Endothelial cell of umbilical vein (primary cell): ENCODE results near the gene SAMD5. TPM values are rescaled to one million over a fixed set of nuclear protein-coding genes. Genes with fewer than 3 reads are reported as not detected.

ENCODE experiments used
- BruUV-seq: library from RNA; stranded (reverse); fragments of 400-500 nt; replicated peaks from 2 replicates; lab custom pipeline; 2021; lab: Mats Ljungman, UMichigan
- CTCF ChIA-PET: fragments of 300-600, 350-600 bp; sonication (Branson Sonifier 250); formaldehyde crosslinking; loops from one replicate; lab custom pipeline; 2021; ENCODE audit warnings: antibody characterized with exemption, inconsistent platforms; lab: Charles Lee
- POLR2A ChIA-PET: fragments of 300-600, 350-600 bp; sonication (Branson Sonifier 250); formaldehyde crosslinking; loops from one replicate; lab custom pipeline; 2021; ENCODE audit warnings: antibody characterized with exemption, inconsistent platforms; lab: Charles Lee
- DNase-seq: peaks from one replicate; pipeline ENCODE4 v3.0.0-alpha.2; 2011; ENCODE audit warnings: low read depth, low spot score
- FAIRE-seq: peaks from 2 replicates; lab custom pipeline; 2011; peaks lifted over from hg19 to GRCh38; lab: Jason Lieb, UNC
- H2AFZ ChIP-seq: 2 replicates; pipeline ENCODE4 v1.6.0; 2012; ENCODE audit warnings: low read depth, low read length, control low read depth, inconsistent platforms
- H3K27ac ChIP-seq: 2 replicates; pipeline ENCODE4 v1.5.1; 2011; ENCODE audit warnings: low read depth, mild to moderate bottlenecking, control low read depth, low read length, moderate library complexity; ENCODE audit not compliant: insufficient read depth
- H3K27me3 ChIP-seq, 2 experiments: 2 replicates each; pipeline versions ENCODE4 v1.6.0 to v1.6.1; 2011; ENCODE audit warnings: low read length in 2 of 2, mixed read lengths in 1 of 2; ENCODE audit not compliant: control insufficient read depth in 2 of 2, insufficient read depth in 2 of 2
- H3K36me3 ChIP-seq, 2 experiments: 2 replicates in 1 of 2; 3 replicates in 1 of 2; pipeline ENCODE4 v1.5.1; 2011; ENCODE audit warnings: low read length in 2 of 2, mild to moderate bottlenecking in 1 of 2, moderate library complexity in 1 of 2; ENCODE audit not compliant: control insufficient read depth in 2 of 2, insufficient read depth in 2 of 2; ENCODE audit errors: extremely low read depth in 1 of 2
- H3K4me1 ChIP-seq: 3 replicates; pipeline ENCODE4 v1.5.1; 2011; ENCODE audit warnings: mild to moderate bottlenecking, low read length; ENCODE audit not compliant: control insufficient read depth, insufficient read depth; ENCODE audit errors: extremely low read depth
- H3K4me2 ChIP-seq: 2 replicates; pipeline ENCODE4 v1.6.1; 2011; ENCODE audit warnings: low read length, control low read depth, mixed read lengths; ENCODE audit not compliant: insufficient read depth
- H3K4me3 ChIP-seq, 3 experiments: fragments of 200-600 bp in 1 of 3; sonication (generic), shearing (Covaris generic) in 1 of 3; replicated peaks in 1 of 3; 2 replicates each; pipeline ENCODE4 v1.5.1; 2011 to 2016; ENCODE audit warnings: control low read depth in 3 of 3, low read length in 3 of 3, mild to moderate bottlenecking in 2 of 3, inconsistent platforms in 1 of 3, low read depth in 1 of 3, moderate library complexity in 1 of 3; ENCODE audit not compliant: insufficient read depth in 1 of 3
- H3K79me2 ChIP-seq: 2 replicates; pipeline ENCODE4 v1.6.0; 2012; ENCODE audit warnings: low read length, inconsistent platforms; ENCODE audit not compliant: control insufficient read depth, insufficient read depth
- H3K9ac ChIP-seq: replicated peaks from 2 replicates; pipeline ENCODE3; 2011; ENCODE audit warnings: low read length, control low read depth; ENCODE audit not compliant: insufficient read depth; ENCODE audit errors: extremely low read depth
- H3K9me1 ChIP-seq: replicated peaks from 3 replicates; pipeline ENCODE4 v1.6.0; 2011; ENCODE audit warnings: mild to moderate bottlenecking, low read length; ENCODE audit not compliant: control insufficient read depth, insufficient read depth; ENCODE audit errors: extremely low read depth
- H3K9me3 ChIP-seq: replicated peaks from 2 replicates; pipeline ENCODE4 v1.5.1; 2012; ENCODE audit warnings: low read length, inconsistent platforms; ENCODE audit not compliant: control insufficient read depth, insufficient read depth
- H4K20me1 ChIP-seq: replicated peaks from 2 replicates; pipeline ENCODE3; 2011; ENCODE audit warnings: mild to moderate bottlenecking, low read length; ENCODE audit not compliant: control insufficient read depth, insufficient read depth; ENCODE audit errors: extremely low read depth
- EZH2 ChIP-seq: IDR thresholded peaks from 2 replicates; pipeline ENCODE4 v1.6.1; 2012; ENCODE audit warnings: borderline replicate concordance, low read depth, mild to moderate bottlenecking, moderate library complexity, low read length, inconsistent platforms; ENCODE audit not compliant: severe bottlenecking
- FOS ChIP-seq: IDR thresholded peaks from 2 replicates; pipeline ENCODE4 v1.6.1; 2011; ENCODE audit warnings: mild to moderate bottlenecking, low read length, moderate library complexity, borderline replicate concordance; ENCODE audit not compliant: insufficient read depth
- GATA2 ChIP-seq: IDR thresholded peaks from 2 replicates; pipeline ENCODE4 v1.7.0; 2011; ENCODE audit warnings: low read depth, mild to moderate bottlenecking, moderate library complexity, mixed read lengths, low read length; ENCODE audit not compliant: insufficient read length, insufficient read depth
- JUN ChIP-seq: IDR thresholded peaks from 2 replicates; pipeline ENCODE4 v1.6.1; 2011; ENCODE audit warnings: borderline replicate concordance, low read depth; ENCODE audit not compliant: insufficient read length, insufficient read depth
- MYC ChIP-seq: IDR thresholded peaks from one replicate; pipeline ENCODE4 v1.6.1; 2011; ENCODE audit warnings: mild to moderate bottlenecking, low read depth, low read length
- POLR2A ChIP-seq: IDR thresholded peaks from 2 replicates; pipeline ENCODE4 v1.6.1; 2012; ENCODE audit warnings: low read depth, mild to moderate bottlenecking, control low read depth, low read length
- POLR2AphosphoS5 ChIP-seq: IDR thresholded peaks from 2 replicates; pipeline ENCODE4 v1.6.1; 2012; ENCODE audit warnings: low read depth, mild to moderate bottlenecking, control low read depth, low read length, moderate library complexity; ENCODE audit not compliant: insufficient read depth
- dilution Hi-C: fragments of 300-500 bp; cut with MboI; formaldehyde crosslinking; loops from one replicate; pipeline ENCODE4 v1.15.0; 2019; ENCODE audit warnings: low sequenced_read_pairs; ENCODE audit not compliant: extremely low pct_ligation_motif_present
- intact Hi-C: fragments of 100-400 bp; cut with micrococcal nuclease; formaldehyde crosslinking; loops from one replicate; pipeline ENCODE4 v1.10.0; 2022
- polyA plus RNA-seq, 4 experiments: library from polyadenylated mRNA; depleted of rRNA in 3 of 4; stranded (reverse) in 3 of 4; unstranded in 1 of 4; fragments of >200 nt; gene quantifications; 2 replicates each; pipeline versions ENCODE4 v1.2.1 to v1.2.3, GENCODE V29; 2011 to 2012; ENCODE audit warnings: missing spikeins in 1 of 4
- total RNA-seq: library from RNA; stranded (reverse); gene quantifications from 2 replicates; pipeline ENCODE4 v1.2.3, GENCODE V29; 2021
- TF ChIP-seq, protein P1 (sequence below), 2 donors: IDR thresholded peaks; 1 replicate in 1 of 2; 2 replicates in 1 of 2; pipeline ENCODE4 v1.5.1; 2011; ENCODE audit warnings: low read length in 2 of 2, mild to moderate bottlenecking in 2 of 2, moderate library complexity in 2 of 2, control low read depth in 1 of 2, inconsistent platforms in 1 of 2, low read depth in 1 of 2; ENCODE audit not compliant: insufficient read depth in 1 of 2; ENCODE audit errors: extremely low read depth in 1 of 2
- TF ChIP-seq, protein P2 (sequence below): IDR thresholded peaks from 2 replicates; pipeline ENCODE4 v1.6.1; 2011; ENCODE audit not compliant: insufficient read depth, insufficient read length

The SAMD5 gene
- total and polyA plus RNA-seq, 2 donors (not counting 3 experiments of a cell fraction or from before 2014, with no cell fraction given) = 0.75 to 6.9 TPM

GRCh38 chr6:147528511-147529145 is 20.1 kb downstream of the SAMD5 start:
- peak; percentile 55 for DNase-seq
- POLR2A ChIA-PET = no interaction called here
- H3K4me2 ChIP-seq = no peak overlapping the region
- BruUV-seq = no TSS peak
- H3K36me3 ChIP-seq = no peaks in the 10 kb centered on the region
- H3K79me2 ChIP-seq = no peaks in the 10 kb centered on the region
- dilution Hi-C loops = no loop called here
- CTCF ChIA-PET = no interaction called here
- H3K9me3 ChIP-seq = no peaks in the 10 kb centered on the region
- no peak overlapping the region for H3K27ac ChIP-seq
- no peak overlapping the region for H3K9ac ChIP-seq
- no peaks in the 10 kb centered on the region for H3K4me1 ChIP-seq
- intact Hi-C loops = no loop called here
- no peak overlapping the region for H3K4me3 ChIP-seq
- no peak for TF ChIP-seq POLR2A
- no peaks in the 10 kb centered on the region for H4K20me1 ChIP-seq
- FAIRE-seq = no peak
- no peaks in the 10 kb centered on the region for H3K27me3 ChIP-seq
- no peaks in the 10 kb centered on the region for H3K9me1 ChIP-seq
- no peak overlapping the region for H2AFZ ChIP-seq

DNA sequence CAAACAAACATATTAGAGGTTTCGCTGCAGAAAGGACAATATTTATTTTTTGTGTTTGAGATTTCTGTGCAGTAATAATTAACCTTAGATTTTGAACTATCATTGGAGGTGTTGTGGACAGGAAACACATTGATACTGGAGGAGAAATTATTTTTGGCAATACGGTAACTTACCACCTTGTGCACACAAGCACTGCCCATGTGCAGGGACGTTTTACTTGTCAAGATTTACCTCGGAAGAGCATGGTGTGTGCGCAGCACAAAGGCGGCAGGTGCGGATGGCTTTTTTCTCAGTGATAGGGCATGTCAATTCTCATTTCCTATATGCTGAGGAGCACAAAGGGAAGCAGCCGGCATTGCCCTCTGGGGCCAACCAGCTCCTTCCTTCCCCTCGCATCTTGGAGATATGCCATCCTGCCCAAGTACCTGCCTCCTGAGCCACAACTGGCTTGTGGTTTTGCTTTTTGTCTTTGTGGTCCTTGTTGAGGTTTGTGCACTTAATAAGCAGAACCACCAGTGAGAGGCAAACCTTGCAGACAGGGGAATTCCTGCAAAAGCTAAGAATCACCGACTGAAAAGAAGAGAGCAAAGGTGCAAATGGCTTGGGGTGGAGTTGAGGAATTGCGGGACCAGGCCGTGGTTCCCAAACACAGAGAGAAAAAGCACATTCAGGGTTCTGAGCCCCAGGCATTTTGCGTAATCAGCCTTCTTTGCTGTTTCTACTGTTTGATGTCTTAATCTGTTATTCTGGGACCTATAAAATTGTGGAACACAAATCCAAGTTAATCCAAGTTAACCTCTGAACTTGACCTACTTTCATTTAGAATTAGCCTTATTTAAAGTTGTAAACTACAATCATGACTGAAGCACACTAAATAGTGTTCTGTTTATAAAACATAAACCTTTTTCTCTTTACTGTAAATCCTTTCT is 21.9 kb downstream of the SAMD5 start:
- intact Hi-C loops (no loop called here), dilution Hi-C loops (no loop called here)
- no peaks in the 10 kb centered on the region for H3K27me3 ChIP-seq
- TF ChIP-seq EZH2 (no peak), MYC (no peak), POLR2AphosphoS5 (no peak), POLR2A (no peak), JUN (no peak), GATA2 (no peak), FOS (no peak)
- TF ChIP-seq, protein P1, sequence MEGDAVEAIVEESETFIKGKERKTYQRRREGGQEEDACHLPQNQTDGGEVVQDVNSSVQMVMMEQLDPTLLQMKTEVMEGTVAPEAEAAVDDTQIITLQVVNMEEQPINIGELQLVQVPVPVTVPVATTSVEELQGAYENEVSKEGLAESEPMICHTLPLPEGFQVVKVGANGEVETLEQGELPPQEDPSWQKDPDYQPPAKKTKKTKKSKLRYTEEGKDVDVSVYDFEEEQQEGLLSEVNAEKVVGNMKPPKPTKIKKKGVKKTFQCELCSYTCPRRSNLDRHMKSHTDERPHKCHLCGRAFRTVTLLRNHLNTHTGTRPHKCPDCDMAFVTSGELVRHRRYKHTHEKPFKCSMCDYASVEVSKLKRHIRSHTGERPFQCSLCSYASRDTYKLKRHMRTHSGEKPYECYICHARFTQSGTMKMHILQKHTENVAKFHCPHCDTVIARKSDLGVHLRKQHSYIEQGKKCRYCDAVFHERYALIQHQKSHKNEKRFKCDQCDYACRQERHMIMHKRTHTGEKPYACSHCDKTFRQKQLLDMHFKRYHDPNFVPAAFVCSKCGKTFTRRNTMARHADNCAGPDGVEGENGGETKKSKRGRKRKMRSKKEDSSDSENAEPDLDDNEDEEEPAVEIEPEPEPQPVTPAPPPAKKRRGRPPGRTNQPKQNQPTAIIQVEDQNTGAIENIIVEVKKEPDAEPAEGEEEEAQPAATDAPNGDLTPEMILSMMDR (IDR thresholded peaks at IDR 0.05; ENCODE audit: extremely low read depth in 1 of 2, insufficient read depth in 1 of 2, low read depth in 1 of 2, low read length in 2 of 2) = no peak
- TF ChIP-seq, protein P2, sequence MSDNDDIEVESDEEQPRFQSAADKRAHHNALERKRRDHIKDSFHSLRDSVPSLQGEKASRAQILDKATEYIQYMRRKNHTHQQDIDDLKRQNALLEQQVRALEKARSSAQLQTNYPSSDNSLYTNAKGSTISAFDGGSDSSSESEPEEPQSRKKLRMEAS = no peak
- CTCF ChIA-PET = no interaction called here
- DNase-seq = no peak
- peak; percentile 28 for FAIRE-seq
- H3K4me3 ChIP-seq = no peak overlapping the region
- POLR2A ChIA-PET = no interaction called here
- no peaks in the 10 kb centered on the region for H3K9me1 ChIP-seq
- no peak overlapping the region for H2AFZ ChIP-seq
- no peak overlapping the region for H3K4me2 ChIP-seq
- no peak overlapping the region for H3K9ac ChIP-seq
- BruUV-seq = no TSS peak
- H3K36me3 ChIP-seq = no peaks in the 10 kb centered on the region
- no peaks in the 10 kb centered on the region for H3K4me1 ChIP-seq
- no peak overlapping the region for H3K27ac ChIP-seq
- H3K79me2 ChIP-seq = no peaks in the 10 kb centered on the region
- H3K9me3 ChIP-seq = no peaks in the 10 kb centered on the region
- H4K20me1 ChIP-seq = no peaks in the 10 kb centered on the region
